ENCODE measurements around the gene SLC28A3. TPM values are rescaled to one million over a fixed set of nuclear protein-coding genes. Genes with fewer than 3 reads are reported as not detected.

The SLC28A3 gene
- total RNA-seq, 1 experiment from 2014 or later = not detected

DNA sequence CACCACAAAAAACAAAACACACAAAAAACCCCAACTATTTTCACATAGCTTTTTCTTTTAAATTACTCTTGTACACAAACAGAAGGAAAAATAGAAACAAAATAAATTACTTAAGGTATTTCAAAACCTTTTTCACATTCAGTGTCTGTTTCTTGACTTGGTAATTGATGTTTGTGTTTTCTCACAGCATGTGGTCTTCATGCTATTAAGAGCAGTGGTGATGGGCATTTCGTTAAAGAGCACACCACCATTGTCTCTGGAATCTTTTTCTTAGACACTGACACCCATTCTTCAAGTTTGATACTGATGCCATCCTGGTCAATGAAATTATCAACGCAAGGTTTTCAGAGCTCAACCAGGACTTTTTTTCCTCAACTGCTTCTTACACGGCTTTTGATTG lies 63.8 kb downstream of the SLC28A3 start:
- Histone ChIP-seq H3K27me3 (ENCODE audit: low read length) (peaks cover 3% of the 10 kb centered on the region; the same call in 1 of the 2 replicates), H3K9me3 (ENCODE audit: low read length) (no peaks in the 10 kb centered on the region), H3K79me2 (ENCODE audit: low read length) (no peaks in the 10 kb centered on the region), H3K4me2 (ENCODE audit: low read length) (no peak overlapping the region), H4K20me1 (ENCODE audit: low read length) (no peaks in the 10 kb centered on the region), H3K4me1 (ENCODE audit: insufficient read depth, low read length) (peaks cover 18% of the 10 kb centered on the region), H3K4me3 (ENCODE audit: low read length) (no peak overlapping the region), H2AFZ (ENCODE audit: low read length) (no peak overlapping the region), H3K9ac (ENCODE audit: low read length) (no peak overlapping the region), H3K36me3 (ENCODE audit: low read depth, low read length) (no peaks in the 10 kb centered on the region), H3K27ac (ENCODE audit: low read length) (no peak overlapping the region), H3F3A (ENCODE audit: low read length, unreplicated experiment) (no peaks in the 10 kb centered on the region), H3K9me2 (replicated peaks; ENCODE audit: low read length) (no peaks in the 10 kb centered on the region)
- ChIA-PET POLR2A (ENCODE audit: unreplicated experiment) (interaction anchor here (0.7 kb wide), 1 partner anchor 244 kb away, joined by 3 read pairs; no protein-coding TSS in a partner anchor), CTCF (no interaction called here)
- DNase-seq = no peak
- ATAC-seq = no peak
- no TSS peak for BruUV-seq (replicated peaks)
- TF ChIP-seq EZH2phosphoT487 (IDR thresholded peaks at IDR 0.05; ENCODE audit: borderline replicate concordance, low read length) (no peak), EZH2 (IDR thresholded peaks at IDR 0.05; ENCODE audit: low read length, unreplicated experiment) (no peak), CTCF (conservative IDR thresholded peaks at IDR 0.05; ENCODE audit: low read depth, low read length) (no peak)
- intact Hi-C loops (cut with micrococcal nuclease) = no loop called here

DNA sequence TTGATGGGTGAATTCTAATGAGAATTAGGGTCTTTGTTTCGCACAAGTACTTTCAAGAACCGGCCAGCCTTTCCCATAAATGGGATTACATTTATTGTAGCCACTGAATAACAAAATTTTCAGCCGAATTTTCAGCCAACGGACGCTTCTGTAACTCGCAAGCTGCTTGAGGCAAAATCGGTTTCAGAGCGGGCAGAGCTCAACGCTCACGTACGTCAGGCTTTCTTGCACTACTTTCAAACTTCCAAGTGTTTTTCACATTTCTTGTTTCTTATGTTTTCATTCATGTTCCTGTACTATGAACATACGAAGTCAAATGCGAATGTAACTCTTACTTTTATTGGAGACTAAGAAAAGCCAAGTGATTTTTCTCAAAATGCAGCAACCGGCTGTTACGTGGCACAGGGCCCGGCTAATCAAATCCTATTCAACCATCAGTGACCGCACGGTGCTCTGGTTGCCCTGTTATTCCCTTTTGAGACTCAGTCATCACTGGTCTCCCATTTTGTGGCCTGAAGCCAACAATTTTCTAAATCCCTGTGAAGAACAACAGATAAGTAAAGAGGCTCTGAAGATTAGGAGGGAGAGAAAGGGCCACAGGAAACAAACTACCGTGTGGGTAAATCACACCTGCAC lies 68.5 kb downstream of the SLC28A3 start:
- Histone ChIP-seq H3K36me3 (ENCODE audit: low read depth, low read length) (no peaks in the 10 kb centered on the region), H3K27me3 (ENCODE audit: low read length) (peaks cover 7% of the 10 kb centered on the region; the same call in 1 of the 2 replicates), H2AFZ (ENCODE audit: low read length) (no peak overlapping the region), H3K4me1 (ENCODE audit: insufficient read depth, low read length) (peaks cover under 1% of the 10 kb centered on the region; the same call in 1 of the 2 replicates), H3K9me2 (replicated peaks; ENCODE audit: low read length) (no peaks in the 10 kb centered on the region), H4K20me1 (ENCODE audit: low read length) (no peaks in the 10 kb centered on the region), H3K4me2 (ENCODE audit: low read length) (no peak overlapping the region), H3K27ac (ENCODE audit: low read length) (no peak overlapping the region), H3K79me2 (ENCODE audit: low read length) (no peaks in the 10 kb centered on the region), H3K4me3 (ENCODE audit: low read length) (no peak overlapping the region), H3F3A (ENCODE audit: low read length, unreplicated experiment) (no peaks in the 10 kb centered on the region), H3K9me3 (ENCODE audit: low read length) (no peaks in the 10 kb centered on the region), H3K9ac (ENCODE audit: low read length) (no peak overlapping the region)
- TF ChIP-seq EZH2phosphoT487 (IDR thresholded peaks at IDR 0.05; ENCODE audit: borderline replicate concordance, low read length) (no peak), EZH2 (IDR thresholded peaks at IDR 0.05; ENCODE audit: low read length, unreplicated experiment) (no peak), CTCF (conservative IDR thresholded peaks at IDR 0.05; ENCODE audit: low read depth, low read length) (no peak)
- ChIA-PET CTCF (no interaction called here), POLR2A (ENCODE audit: unreplicated experiment) (no interaction called here)
- BruUV-seq (replicated peaks) = no TSS peak
- DNase-seq (no peak), ATAC-seq (no peak)
- intact Hi-C loops (cut with micrococcal nuclease) = no loop called here

DNA sequence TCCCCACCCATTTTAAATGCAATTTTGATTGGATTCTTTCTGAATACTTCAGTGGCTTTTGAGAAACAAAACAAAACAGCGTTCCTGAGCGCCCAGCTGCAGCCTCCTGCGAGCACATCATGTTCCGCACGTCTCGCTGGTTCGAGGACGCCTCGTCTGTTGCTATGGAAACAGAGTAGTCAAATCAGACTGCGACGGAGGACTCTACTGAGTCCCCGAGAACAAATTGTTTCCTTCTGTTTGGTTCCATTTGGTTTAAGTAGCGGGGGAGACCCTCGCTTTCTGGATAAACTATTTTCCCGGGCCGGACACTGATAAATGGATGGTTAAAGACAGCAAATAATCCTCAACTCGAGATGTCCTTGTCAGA lies 69.0 kb downstream of the SLC28A3 start:
- BruUV-seq (replicated peaks) = no TSS peak
- H3K4me3 ChIP-seq (ENCODE audit: low read length) = no peak overlapping the region
- H3K27ac ChIP-seq (ENCODE audit: low read length) = no peak overlapping the region
- H3K79me2 ChIP-seq (ENCODE audit: low read length) = no peaks in the 10 kb centered on the region
- DNase-seq (no peak), ATAC-seq (no peak)
- CTCF ChIA-PET = no interaction called here
- no peak overlapping the region for H3K9ac ChIP-seq (ENCODE audit: low read length)
- POLR2A ChIA-PET (ENCODE audit: unreplicated experiment) = no interaction called here
- no peaks in the 10 kb centered on the region for H4K20me1 ChIP-seq (ENCODE audit: low read length)
- no peaks in the 10 kb centered on the region for H3K36me3 ChIP-seq (ENCODE audit: low read depth, low read length)
- H3K4me1 ChIP-seq (ENCODE audit: insufficient read depth, low read length) = no peaks in the 10 kb centered on the region
- intact Hi-C loops (cut with micrococcal nuclease) = no loop called here
- no peak for TF ChIP-seq EZH2 (IDR thresholded peaks at IDR 0.05; ENCODE audit: low read length, unreplicated experiment)
- no peak for TF ChIP-seq EZH2phosphoT487 (IDR thresholded peaks at IDR 0.05; ENCODE audit: borderline replicate concordance, low read length)
- TF ChIP-seq CTCF (conservative IDR thresholded peaks at IDR 0.05; ENCODE audit: low read depth, low read length) = no peak
- no peaks in the 10 kb centered on the region for H3F3A ChIP-seq (ENCODE audit: low read length, unreplicated experiment)
- peaks cover 7% of the 10 kb centered on the region; the same call in 1 of the 2 replicates for H3K27me3 ChIP-seq (ENCODE audit: low read length)
- no peaks in the 10 kb centered on the region for H3K9me3 ChIP-seq (ENCODE audit: low read length)
- H3K9me2 ChIP-seq (replicated peaks; ENCODE audit: low read length) = no peaks in the 10 kb centered on the region
- no peak overlapping the region for H2AFZ ChIP-seq (ENCODE audit: low read length)
- H3K4me2 ChIP-seq (ENCODE audit: low read length) = no peak overlapping the region
